A549 (cell line): ENCODE data around the gene BASP1.

Experiments used
- CEBPB ChIP-seq, 2 experiments: fragments of >200 bp in 1 of 2; sonication (Bioruptor Twin) in 1 of 2; formaldehyde crosslinking in 1 of 2; IDR thresholded peaks; 2 replicates each; pipeline ENCODE4 v1.6.1; 2012 to 2016
- CTCF ChIP-seq: fragments of >200 bp; sonication (Bioruptor Twin); formaldehyde crosslinking; IDR thresholded peaks from 3 replicates; pipeline ENCODE4 v1.5.1; 2016
- JUN ChIP-seq, 2 experiments: fragments of >200 bp; sonication (Bioruptor Twin); formaldehyde crosslinking; IDR thresholded peaks; 2 replicates in 1 of 2; 3 replicates in 1 of 2; pipeline ENCODE4 v1.6.1; 2016 to 2017
- KDM5A ChIP-seq: fragments of 200-600 bp; sonication (generic); IDR thresholded peaks from 2 replicates; pipeline ENCODE4 v1.6.1; 2016; ENCODE audit warnings: antibody characterized with exemption, mild to moderate bottlenecking
- MAFK ChIP-seq: fragments of 450-650 bp; IDR thresholded peaks from 2 replicates; pipeline ENCODE4 v1.6.1; 2014; ENCODE audit not compliant: partially characterized antibody
- MYC ChIP-seq: IDR thresholded peaks from 2 replicates; pipeline ENCODE4 v1.6.1; 2012; ENCODE audit warnings: mild to moderate bottlenecking, inconsistent platforms, low read length, improper control_type of control experiment, borderline replicate concordance
- NR3C1 ChIP-seq: fragments of >200 bp; sonication (Bioruptor Twin); formaldehyde crosslinking; IDR thresholded peaks from 3 replicates; pipeline ENCODE4 v1.6.1; 2017
- POLR2A ChIP-seq: IDR thresholded peaks from 2 replicates; pipeline ENCODE4 v1.6.1; 2012; ENCODE audit warnings: mild to moderate bottlenecking, low read length
- RAD21 ChIP-seq, 2 experiments: fragments of >200 bp in 1 of 2; sonication (Bioruptor Twin) in 1 of 2; formaldehyde crosslinking in 1 of 2; IDR thresholded peaks in 1 of 2; conservative IDR thresholded peaks in 1 of 2; 2 replicates in 1 of 2; 3 replicates in 1 of 2; pipeline ENCODE4 v1.6.1; 2012 to 2018; ENCODE audit warnings: inconsistent platforms in 1 of 2

- TF ChIP-seq NR3C1 (no peak), CEBPB (IDR thresholded peaks at IDR 0.05) (peak; percentile 99 to 100), CTCF (no peak), KDM5A (no peak), RAD21 (conservative IDR thresholded peaks at IDR 0.05 in 1 of 2, IDR thresholded peaks at IDR 0.05 in 1 of 2) (peak; percentile 47 to 88), POLR2A (no peak), MAFK (peak; percentile 97), JUN (IDR thresholded peaks at IDR 0.05) (peak; percentile 100), MYC (0 out of 2 replicates have a peak, but pooled peaks have one; percentile 30)
These were observed 88.7 kb downstream of the BASP1 start for GRCh38 chr5:17305964-17306725.
